Esophagus squamous epithelium (tissue), 4 donors: ENCODE data around the gene MAOA.

Experiments used
- POLR2A ChIP-seq, 4 donors: fragments of 450-650 bp; IDR thresholded peaks; one replicate each; pipeline ENCODE4 v1.6.1; 2017; ENCODE audit warnings: antibody characterized with exemption in 4 of 4, mild to moderate bottlenecking in 4 of 4, moderate library complexity in 3 of 4
- TF ChIP-seq, protein P1 (sequence below), 6 experiments: fragments of 450-650 bp in 4 of 6; fragments of 200-600 bp in 2 of 6; sonication (generic) in 2 of 6; IDR thresholded peaks; one replicate each; pipeline ENCODE4 v1.5.1; 2016 to 2019; ENCODE audit warnings: antibody characterized with exemption in 6 of 6, mild to moderate bottlenecking in 4 of 6, moderate library complexity in 4 of 6

DNA sequence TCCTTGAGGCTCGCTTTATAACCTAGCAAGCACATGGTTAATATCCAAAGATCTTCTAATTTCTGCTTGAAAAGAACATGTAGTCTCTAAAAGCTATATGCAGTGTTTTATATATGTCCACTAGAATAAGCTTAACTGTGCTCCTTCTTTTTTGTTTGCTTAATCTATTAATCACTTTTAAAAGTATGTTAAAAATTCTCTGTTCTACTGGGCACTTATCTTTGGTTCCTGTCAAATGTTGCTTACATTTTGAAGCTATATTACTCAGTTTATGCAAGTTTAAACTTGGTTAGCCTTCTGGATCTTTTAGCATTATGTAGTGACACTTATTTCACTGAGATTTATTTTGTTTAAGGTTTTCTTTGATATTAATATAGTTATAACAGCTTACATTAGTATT, 32.5 kb downstream of the MAOA start:
- TF ChIP-seq, protein P1, sequence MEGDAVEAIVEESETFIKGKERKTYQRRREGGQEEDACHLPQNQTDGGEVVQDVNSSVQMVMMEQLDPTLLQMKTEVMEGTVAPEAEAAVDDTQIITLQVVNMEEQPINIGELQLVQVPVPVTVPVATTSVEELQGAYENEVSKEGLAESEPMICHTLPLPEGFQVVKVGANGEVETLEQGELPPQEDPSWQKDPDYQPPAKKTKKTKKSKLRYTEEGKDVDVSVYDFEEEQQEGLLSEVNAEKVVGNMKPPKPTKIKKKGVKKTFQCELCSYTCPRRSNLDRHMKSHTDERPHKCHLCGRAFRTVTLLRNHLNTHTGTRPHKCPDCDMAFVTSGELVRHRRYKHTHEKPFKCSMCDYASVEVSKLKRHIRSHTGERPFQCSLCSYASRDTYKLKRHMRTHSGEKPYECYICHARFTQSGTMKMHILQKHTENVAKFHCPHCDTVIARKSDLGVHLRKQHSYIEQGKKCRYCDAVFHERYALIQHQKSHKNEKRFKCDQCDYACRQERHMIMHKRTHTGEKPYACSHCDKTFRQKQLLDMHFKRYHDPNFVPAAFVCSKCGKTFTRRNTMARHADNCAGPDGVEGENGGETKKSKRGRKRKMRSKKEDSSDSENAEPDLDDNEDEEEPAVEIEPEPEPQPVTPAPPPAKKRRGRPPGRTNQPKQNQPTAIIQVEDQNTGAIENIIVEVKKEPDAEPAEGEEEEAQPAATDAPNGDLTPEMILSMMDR (IDR thresholded peaks at IDR 0.05): no peak
- no peak for TF ChIP-seq POLR2A (IDR thresholded peaks at IDR 0.05)
